ENCODE measurements around the gene TSC1. TPM values are rescaled to one million over a fixed set of nuclear protein-coding genes. Genes with fewer than 3 reads are reported as not detected.
A peak's percentile ranks its signal among the peaks of the same experiment; 100 is the strongest.

The TSC1 gene
- total RNA-seq, 1 experiment from 2014 or later = 19.3 TPM

GRCh38 chr9:132942541-132943182, 1.8 kb downstream of the TSC1 start:
- ChIA-PET CTCF (no interaction called here), POLR2A (ENCODE audit: unreplicated experiment) (no interaction called here)
- no peaks in the 10 kb centered on the region for H3K36me3 ChIP-seq (ENCODE audit: low read depth, low read length)
- intact Hi-C loops (cut with micrococcal nuclease) = no loop called here
- peaks cover 66% of the 10 kb centered on the region for H3K79me2 ChIP-seq (ENCODE audit: low read length)
- H3K4me2 ChIP-seq (ENCODE audit: low read length) = peak overlapping the region; percentile 83
- H2AFZ ChIP-seq (ENCODE audit: low read length) = no peak overlapping the region
- no peaks in the 10 kb centered on the region for H3K9me3 ChIP-seq (ENCODE audit: low read length)
- H3K27me3 ChIP-seq (ENCODE audit: low read length) = no peaks in the 10 kb centered on the region
- H4K20me1 ChIP-seq (ENCODE audit: low read length) = no peaks in the 10 kb centered on the region
- ATAC-seq (no peak), DNase-seq (no peak)
- TF ChIP-seq CTCF (conservative IDR thresholded peaks at IDR 0.05; ENCODE audit: low read depth, low read length) (no peak), EZH2 (IDR thresholded peaks at IDR 0.05; ENCODE audit: low read length, unreplicated experiment) (no peak), EZH2phosphoT487 (IDR thresholded peaks at IDR 0.05; ENCODE audit: borderline replicate concordance, low read length) (no peak)
- peak overlapping the region; percentile 96; the same call in 1 of the 2 replicates for H3K9ac ChIP-seq (ENCODE audit: low read length)
- BruUV-seq (replicated peaks) = no TSS peak
- H3K9me2 ChIP-seq (replicated peaks; ENCODE audit: low read length) = no peaks in the 10 kb centered on the region
- peak overlapping the region; percentile 96 for H3K4me3 ChIP-seq (ENCODE audit: low read length)
- H3K27ac ChIP-seq (ENCODE audit: low read length) = no peak overlapping the region
- H3F3A ChIP-seq (ENCODE audit: low read length, unreplicated experiment) = peaks cover 4% of the 10 kb centered on the region
- H3K4me1 ChIP-seq (ENCODE audit: insufficient read depth, low read length) = peaks cover 30% of the 10 kb centered on the region

DNA sequence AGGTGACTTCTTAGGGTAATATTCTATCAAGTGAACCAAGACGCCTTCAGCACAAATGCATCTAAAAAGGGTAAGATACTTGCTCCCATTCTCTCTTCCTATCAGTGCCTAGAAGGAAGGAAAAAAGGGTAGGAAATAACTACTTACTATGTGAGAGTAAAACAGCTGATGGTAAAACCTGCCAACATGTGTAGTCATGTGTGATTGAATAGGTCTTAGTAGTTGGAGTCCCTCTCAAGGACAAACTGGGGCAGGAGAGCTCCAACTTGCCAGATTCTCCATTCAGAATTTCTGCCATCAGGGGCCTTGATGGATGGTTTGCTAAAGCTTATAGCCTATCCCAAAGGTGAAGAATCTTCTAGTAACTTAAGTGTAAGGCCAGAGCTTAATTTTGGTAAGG, 5.2 kb downstream of the TSC1 start:
- H3K79me2 ChIP-seq (ENCODE audit: low read length) = peaks cover 77% of the 10 kb centered on the region
- BruUV-seq (replicated peaks) = no TSS peak
- no peak overlapping the region for H3K4me3 ChIP-seq (ENCODE audit: low read length)
- no peaks in the 10 kb centered on the region for H4K20me1 ChIP-seq (ENCODE audit: low read length)
- DNase-seq (no peak), ATAC-seq (no peak)
- H3K27me3 ChIP-seq (ENCODE audit: low read length) = no peaks in the 10 kb centered on the region
- no peaks in the 10 kb centered on the region for H3K9me2 ChIP-seq (replicated peaks; ENCODE audit: low read length)
- TF ChIP-seq EZH2 (IDR thresholded peaks at IDR 0.05; ENCODE audit: low read length, unreplicated experiment) (no peak), EZH2phosphoT487 (IDR thresholded peaks at IDR 0.05; ENCODE audit: borderline replicate concordance, low read length) (no peak), CTCF (conservative IDR thresholded peaks at IDR 0.05; ENCODE audit: low read depth, low read length) (no peak)
- H3K9me3 ChIP-seq (ENCODE audit: low read length) = no peaks in the 10 kb centered on the region
- ChIA-PET POLR2A (ENCODE audit: unreplicated experiment) (no interaction called here), CTCF (interaction anchor here (0.6 kb wide), 1 partner anchor 85 kb away, joined by 3 read pairs; no protein-coding TSS in a partner anchor)
- H3K36me3 ChIP-seq (ENCODE audit: low read depth, low read length) = no peaks in the 10 kb centered on the region
- H2AFZ ChIP-seq (ENCODE audit: low read length) = no peak overlapping the region
- H3K4me1 ChIP-seq (ENCODE audit: insufficient read depth, low read length) = peaks cover 31% of the 10 kb centered on the region
- no peak overlapping the region for H3K9ac ChIP-seq (ENCODE audit: low read length)
- intact Hi-C loops (cut with micrococcal nuclease) = no loop called here
- H3F3A ChIP-seq (ENCODE audit: low read length, unreplicated experiment) = peaks cover 6% of the 10 kb centered on the region
- no peak overlapping the region for H3K4me2 ChIP-seq (ENCODE audit: low read length)
- no peak overlapping the region for H3K27ac ChIP-seq (ENCODE audit: low read length)

GRCh38 chr9:132937463-132937901, 6.9 kb downstream of the TSC1 start:
- intact Hi-C loops (cut with micrococcal nuclease) = loop anchor here (2.0 kb wide), 1 partner anchor 67 kb away; no protein-coding TSS in a partner anchor
- Histone ChIP-seq H3K9me3 (ENCODE audit: low read length) (no peaks in the 10 kb centered on the region), H3K27me3 (ENCODE audit: low read length) (no peaks in the 10 kb centered on the region), H3K27ac (ENCODE audit: low read length) (peak overlapping the region; percentile 74), H3K36me3 (ENCODE audit: low read depth, low read length) (no peaks in the 10 kb centered on the region), H3F3A (ENCODE audit: low read length, unreplicated experiment) (peaks cover 6% of the 10 kb centered on the region), H3K9ac (ENCODE audit: low read length) (no peak overlapping the region), H3K4me1 (ENCODE audit: insufficient read depth, low read length) (peaks cover 19% of the 10 kb centered on the region), H3K9me2 (replicated peaks; ENCODE audit: low read length) (no peaks in the 10 kb centered on the region), H3K79me2 (ENCODE audit: low read length) (peaks cover 60% of the 10 kb centered on the region), H2AFZ (ENCODE audit: low read length) (no peak overlapping the region), H4K20me1 (ENCODE audit: low read length) (no peaks in the 10 kb centered on the region), H3K4me2 (ENCODE audit: low read length) (peak overlapping the region; percentile 62), H3K4me3 (ENCODE audit: low read length) (peak overlapping the region; percentile 7; the same call in 1 of the 2 replicates)
- no TSS peak for BruUV-seq (replicated peaks)
- CTCF ChIA-PET = no interaction called here
- ATAC-seq (peak; percentile 84), DNase-seq (peak; percentile 58)
- TF ChIP-seq CTCF (conservative IDR thresholded peaks at IDR 0.05; ENCODE audit: low read depth, low read length) = no peak
- no peak for TF ChIP-seq EZH2 (IDR thresholded peaks at IDR 0.05; ENCODE audit: low read length, unreplicated experiment)
- TF ChIP-seq EZH2phosphoT487 (IDR thresholded peaks at IDR 0.05; ENCODE audit: borderline replicate concordance, low read length) = no peak
- POLR2A ChIA-PET (ENCODE audit: unreplicated experiment) = no interaction called here

Measured in PC-3 (cell line).